ENCODE data around the gene CUTA. TPM values are rescaled to one million over a fixed set of nuclear protein-coding genes. Genes with fewer than 3 reads are reported as not detected.

CUTA gene
- total and polyA plus RNA-seq, 2 of the 13 experiments (the other 11 are each of a cell fraction or from before 2014, with no cell fraction given) = 170 to 180 TPM

DNA sequence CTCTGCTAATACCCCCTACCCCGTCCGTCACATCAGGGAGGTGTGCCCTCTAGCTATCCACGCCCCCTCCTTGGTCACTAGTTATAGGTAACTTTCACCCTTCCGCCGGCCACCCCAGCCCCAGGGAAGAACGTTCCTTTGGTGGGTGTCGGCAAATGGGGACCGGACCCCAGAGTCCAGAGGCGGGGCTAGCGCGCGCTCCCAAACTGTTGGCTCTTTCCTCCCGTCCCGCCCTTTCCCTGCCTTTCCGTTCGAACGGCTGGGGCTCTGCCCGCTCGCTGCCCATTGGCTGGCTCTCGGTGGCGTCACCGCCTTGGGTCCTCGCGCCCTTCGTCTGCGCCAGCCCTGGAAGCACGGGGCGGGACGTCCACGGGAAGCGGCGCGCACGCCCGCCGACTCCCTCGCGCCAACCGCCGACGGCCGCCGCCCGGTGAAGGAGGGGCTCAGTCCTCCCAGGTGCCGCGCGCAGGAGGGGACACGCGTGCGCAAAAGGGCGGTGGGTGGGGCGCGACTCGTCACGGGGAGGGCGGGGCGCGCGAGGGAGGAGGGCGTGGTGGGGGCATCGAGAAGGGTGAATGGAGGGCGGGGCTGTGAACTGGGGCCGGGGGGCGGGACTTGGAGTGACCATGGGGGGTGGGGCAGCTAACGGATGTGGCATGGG lies 7.7 kb downstream of the CUTA start (continued):
- peak; percentile 94 for TF ChIP-seq HDAC1 (CRISPR knock-in tag; IDR thresholded peaks at IDR 0.05)
- peak; percentile 86 for TF ChIP-seq ZNF777 (CRISPR knock-in tag; IDR thresholded peaks at IDR 0.05)
- TF ChIP-seq KDM4B (CRISPR knock-in tag; IDR thresholded peaks at IDR 0.05) = no peak
- no peak for TF ChIP-seq STAG1 (CRISPR knock-in tag; IDR thresholded peaks at IDR 0.05)
- TF ChIP-seq, protein P1, sequence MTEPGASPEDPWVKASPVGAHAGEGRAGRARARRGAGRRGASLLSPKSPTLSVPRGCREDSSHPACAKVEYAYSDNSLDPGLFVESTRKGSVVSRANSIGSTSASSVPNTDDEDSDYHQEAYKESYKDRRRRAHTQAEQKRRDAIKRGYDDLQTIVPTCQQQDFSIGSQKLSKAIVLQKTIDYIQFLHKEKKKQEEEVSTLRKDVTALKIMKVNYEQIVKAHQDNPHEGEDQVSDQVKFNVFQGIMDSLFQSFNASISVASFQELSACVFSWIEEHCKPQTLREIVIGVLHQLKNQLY (CRISPR knock-in tag; IDR thresholded peaks at IDR 0.05) = peak; percentile 80
- peak; percentile 76 for TF ChIP-seq ATF1 (CRISPR knock-in tag; IDR thresholded peaks at IDR 0.05)
- TF ChIP-seq CEBPG (CRISPR knock-in tag; IDR thresholded peaks at IDR 0.05) = peak; percentile 68
- TF ChIP-seq ZNF746 (CRISPR knock-in tag; IDR thresholded peaks at IDR 0.05) = peak; percentile 91; the same call in 1 of the 2 replicates
- TF ChIP-seq SMYD3 (CRISPR knock-in tag; IDR thresholded peaks at IDR 0.05) = peak; percentile 85
- no peak; the same call in 1 of the 2 replicates for TF ChIP-seq HCFC1 (IDR thresholded peaks at IDR 0.05; ENCODE audit: low read depth, low read length)
- no peak for TF ChIP-seq KDM5A (IDR thresholded peaks at IDR 0.05; ENCODE audit: borderline replicate concordance, low read length)
- TF ChIP-seq HNF4G (IDR thresholded peaks at IDR 0.05; ENCODE audit: borderline replicate concordance, low read depth, low read length) = no peak
- peak; percentile 51; the same call in 1 of the 2 replicates for TF ChIP-seq HNF4G (CRISPR knock-in tag; IDR thresholded peaks at IDR 0.05; ENCODE audit: borderline replicate concordance, low read depth)
- TF ChIP-seq, protein P2, sequence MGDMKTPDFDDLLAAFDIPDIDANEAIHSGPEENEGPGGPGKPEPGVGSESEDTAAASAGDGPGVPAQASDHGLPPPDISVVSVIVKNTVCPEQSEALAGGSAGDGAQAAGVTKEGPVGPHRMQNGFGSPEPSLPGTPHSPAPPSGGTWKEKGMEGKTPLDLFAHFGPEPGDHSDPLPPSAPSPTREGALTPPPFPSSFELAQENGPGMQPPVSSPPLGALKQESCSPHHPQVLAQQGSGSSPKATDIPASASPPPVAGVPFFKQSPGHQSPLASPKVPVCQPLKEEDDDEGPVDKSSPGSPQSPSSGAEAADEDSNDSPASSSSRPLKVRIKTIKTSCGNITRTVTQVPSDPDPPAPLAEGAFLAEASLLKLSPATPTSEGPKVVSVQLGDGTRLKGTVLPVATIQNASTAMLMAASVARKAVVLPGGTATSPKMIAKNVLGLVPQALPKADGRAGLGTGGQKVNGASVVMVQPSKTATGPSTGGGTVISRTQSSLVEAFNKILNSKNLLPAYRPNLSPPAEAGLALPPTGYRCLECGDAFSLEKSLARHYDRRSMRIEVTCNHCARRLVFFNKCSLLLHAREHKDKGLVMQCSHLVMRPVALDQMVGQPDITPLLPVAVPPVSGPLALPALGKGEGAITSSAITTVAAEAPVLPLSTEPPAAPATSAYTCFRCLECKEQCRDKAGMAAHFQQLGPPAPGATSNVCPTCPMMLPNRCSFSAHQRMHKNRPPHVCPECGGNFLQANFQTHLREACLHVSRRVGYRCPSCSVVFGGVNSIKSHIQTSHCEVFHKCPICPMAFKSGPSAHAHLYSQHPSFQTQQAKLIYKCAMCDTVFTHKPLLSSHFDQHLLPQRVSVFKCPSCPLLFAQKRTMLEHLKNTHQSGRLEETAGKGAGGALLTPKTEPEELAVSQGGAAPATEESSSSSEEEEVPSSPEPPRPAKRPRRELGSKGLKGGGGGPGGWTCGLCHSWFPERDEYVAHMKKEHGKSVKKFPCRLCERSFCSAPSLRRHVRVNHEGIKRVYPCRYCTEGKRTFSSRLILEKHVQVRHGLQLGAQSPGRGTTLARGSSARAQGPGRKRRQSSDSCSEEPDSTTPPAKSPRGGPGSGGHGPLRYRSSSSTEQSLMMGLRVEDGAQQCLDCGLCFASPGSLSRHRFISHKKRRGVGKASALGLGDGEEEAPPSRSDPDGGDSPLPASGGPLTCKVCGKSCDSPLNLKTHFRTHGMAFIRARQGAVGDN (CRISPR knock-in tag; IDR thresholded peaks at IDR 0.05) = peak; percentile 95
- TF ChIP-seq ZNF670 (CRISPR knock-in tag; IDR thresholded peaks at IDR 0.05; ENCODE audit: borderline replicate concordance) = peak; percentile 85
- TF ChIP-seq TGIF2 (CRISPR knock-in tag; IDR thresholded peaks at IDR 0.05) = peak; percentile 87; the same call in 1 of the 2 replicates
- TF ChIP-seq, protein P3, sequence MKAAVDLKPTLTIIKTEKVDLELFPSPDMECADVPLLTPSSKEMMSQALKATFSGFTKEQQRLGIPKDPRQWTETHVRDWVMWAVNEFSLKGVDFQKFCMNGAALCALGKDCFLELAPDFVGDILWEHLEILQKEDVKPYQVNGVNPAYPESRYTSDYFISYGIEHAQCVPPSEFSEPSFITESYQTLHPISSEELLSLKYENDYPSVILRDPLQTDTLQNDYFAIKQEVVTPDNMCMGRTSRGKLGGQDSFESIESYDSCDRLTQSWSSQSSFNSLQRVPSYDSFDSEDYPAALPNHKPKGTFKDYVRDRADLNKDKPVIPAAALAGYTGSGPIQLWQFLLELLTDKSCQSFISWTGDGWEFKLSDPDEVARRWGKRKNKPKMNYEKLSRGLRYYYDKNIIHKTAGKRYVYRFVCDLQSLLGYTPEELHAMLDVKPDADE (CRISPR knock-in tag; IDR thresholded peaks at IDR 0.05) = peak; percentile 95; the same call in 1 of the 2 replicates
- TF ChIP-seq, protein P4, sequence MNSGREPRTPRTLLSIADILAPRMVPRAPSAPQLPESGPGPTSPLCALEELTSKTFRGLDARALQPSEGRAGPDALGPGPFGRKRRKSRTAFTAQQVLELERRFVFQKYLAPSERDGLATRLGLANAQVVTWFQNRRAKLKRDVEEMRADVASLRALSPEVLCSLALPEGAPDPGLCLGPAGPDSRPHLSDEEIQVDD (CRISPR knock-in tag; IDR thresholded peaks at IDR 0.05; ENCODE audit: borderline replicate concordance) = peak; percentile 74; the same call in 1 of the 2 replicates
- peak; percentile 65; the same call in 1 of the 2 replicates for TF ChIP-seq WIZ (CRISPR knock-in tag; IDR thresholded peaks at IDR 0.05)
- TF ChIP-seq, protein P5, sequence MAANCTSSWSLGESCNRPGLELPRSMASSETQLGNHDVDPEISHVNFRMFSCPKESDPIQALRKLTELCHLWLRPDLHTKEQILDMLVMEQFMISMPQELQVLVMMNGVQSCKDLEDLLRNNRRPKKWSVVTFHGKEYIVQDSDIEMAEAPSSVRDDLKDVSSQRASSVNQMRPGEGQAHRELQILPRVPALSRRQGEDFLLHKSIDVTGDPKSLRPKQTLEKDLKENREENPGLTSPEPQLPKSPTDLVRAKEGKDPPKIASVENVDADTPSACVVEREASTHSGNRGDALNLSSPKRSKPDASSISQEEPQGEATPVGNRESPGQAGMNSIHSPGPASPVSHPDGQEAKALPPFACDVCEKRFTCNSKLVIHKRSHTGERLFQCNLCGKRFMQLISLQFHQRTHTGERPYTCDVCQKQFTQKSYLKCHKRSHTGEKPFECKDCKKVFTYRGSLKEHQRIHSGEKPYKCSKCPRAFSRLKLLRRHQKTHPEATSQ (CRISPR knock-in tag; IDR thresholded peaks at IDR 0.05; ENCODE audit: borderline replicate concordance) = peak; percentile 83; the same call in 1 of the 2 replicates
- TF ChIP-seq ARNTL (CRISPR knock-in tag; IDR thresholded peaks at IDR 0.05) = peak; percentile 85
- TF ChIP-seq PAX8 (CRISPR knock-in tag; IDR thresholded peaks at IDR 0.05; ENCODE audit: borderline replicate concordance) = no peak; the same call in 1 of the 2 replicates
- peak; percentile 89 for TF ChIP-seq ZNF430 (CRISPR knock-in tag; IDR thresholded peaks at IDR 0.05)

Measured in HepG2 (cell line).